ENCODE measurements around the gene NAT16. TPM values are rescaled to one million over a fixed set of nuclear protein-coding genes. Genes with fewer than 3 reads are reported as not detected.

The NAT16 gene
- total and polyA plus RNA-seq, 2 experiments from 2014 or later: 0.21 to 0.31 TPM

- no peak overlapping the region for H3K4me3 Mint-ChIP-seq
- H3K4me1 Mint-ChIP-seq: peaks cover 58% of the 10 kb centered on the region
- peaks cover 19% of the 10 kb centered on the region for H3K36me3 Mint-ChIP-seq (ENCODE audit: low read depth)
- peaks cover 60% of the 10 kb centered on the region for H3K4me1 ChIP-seq (ENCODE audit: insufficient read depth)
- H4K20me1 ChIP-seq (replicated peaks; ENCODE audit: insufficient read depth): peaks cover 4% of the 10 kb centered on the region; the same call in 1 of the 2 replicates
- DNase-seq (ENCODE audit: low spot score) (no peak), ATAC-seq (no peak)
- peaks cover 36% of the 10 kb centered on the region for H3K27me3 Mint-ChIP-seq (ENCODE audit: insufficient read depth, low read depth, poor library complexity)
- no peak overlapping the region for H3K4me3 ChIP-seq
- peak overlapping the region; percentile 62 for H3K4me2 ChIP-seq
- H3K79me2 ChIP-seq (replicated peaks; ENCODE audit: insufficient read depth): peaks cover 14% of the 10 kb centered on the region
- no peaks in the 10 kb centered on the region for H3K9me2 ChIP-seq (ENCODE audit: insufficient read depth)
- H3K27ac ChIP-seq (ENCODE audit: low read depth): no peak overlapping the region
- H3K36me3 ChIP-seq (ENCODE audit: insufficient read depth): no peaks in the 10 kb centered on the region
- TF ChIP-seq REST (IDR thresholded peaks at IDR 0.05; ENCODE audit: unreplicated experiment): no peak
- no peak for TF ChIP-seq ZNF462 (CRISPR knock-in tag; IDR thresholded peaks at IDR 0.05)
- no peak for TF ChIP-seq ETS1 (IDR thresholded peaks at IDR 0.05)
- TF ChIP-seq EZH2phosphoT487 (IDR thresholded peaks at IDR 0.05; ENCODE audit: unreplicated experiment): no peak
- TF ChIP-seq EZH2 (IDR thresholded peaks at IDR 0.05; ENCODE audit: low read depth, unreplicated experiment): no peak
- TF ChIP-seq ZNF331 (CRISPR knock-in tag; IDR thresholded peaks at IDR 0.05; ENCODE audit: low read depth): no peak
- no peak for TF ChIP-seq POLR2AphosphoS5 (IDR thresholded peaks at IDR 0.05; ENCODE audit: low read depth)
- no peak for TF ChIP-seq STAT1 (IDR thresholded peaks at IDR 0.05; ENCODE audit: unreplicated experiment)
- TF ChIP-seq CREB1 (CRISPR knock-in tag; IDR thresholded peaks at IDR 0.05; ENCODE audit: low read depth): no peak
- H3K9me3 Mint-ChIP-seq: no peaks in the 10 kb centered on the region; the same call in 1 of the 3 replicates
- H3F3A ChIP-seq (replicated peaks; ENCODE audit: low read depth): peaks cover 39% of the 10 kb centered on the region
- peaks cover 37% of the 10 kb centered on the region for H3K27me3 ChIP-seq (ENCODE audit: insufficient read depth)
- no peak overlapping the region for H2AFZ ChIP-seq
- no peak overlapping the region for H3K27ac Mint-ChIP-seq
Measured at GRCh38 chr7:101159696-101160674, 20.1 kb downstream of the NAT16 start.
